Neural cell (in vitro differentiated cells): ENCODE measurements around the gene BRD9. TPM values are rescaled to one million over a fixed set of nuclear protein-coding genes. Genes with fewer than 3 reads are reported as not detected.
A peak's percentile ranks its signal among the peaks of the same experiment; 100 is the strongest.

Source experiments
- H2AFZ ChIP-seq: fragments of 200-600, 300-800 bp; sonication (generic), shearing (Covaris generic); 2 replicates; pipeline ENCODE4 v1.6.0; 2014; ENCODE audit warnings: low read depth, mild to moderate bottlenecking, antibody characterized with exemption, low read length, moderate library complexity
- H3F3A ChIP-seq: fragments of 200-600 bp; shearing (Covaris generic); 2 replicates; pipeline ENCODE4 v1.6.1; 2016; ENCODE audit warnings: mild to moderate bottlenecking, moderate library complexity, mixed read lengths, antibody characterized with exemption, low read length; ENCODE audit not compliant: insufficient read depth, poor library complexity, severe bottlenecking
- H3K27ac ChIP-seq: fragments of 200-600, 300-800 bp; sonication (generic), shearing (Covaris generic); 2 replicates; pipeline ENCODE4 v1.5.1; 2014; ENCODE audit warnings: mild to moderate bottlenecking, low read length, moderate library complexity
- H3K27me3 ChIP-seq: fragments of 300-800, 200-600 bp; sonication (generic), shearing (Covaris generic); 2 replicates; pipeline ENCODE4 v1.6.0; 2014; ENCODE audit warnings: mild to moderate bottlenecking, low read depth, low read length, moderate library complexity; ENCODE audit not compliant: insufficient read depth
- H3K36me3 ChIP-seq: fragments of 300-800, 200-600 bp; sonication (generic), shearing (Covaris generic); 2 replicates; pipeline ENCODE4 v1.5.1; 2014; ENCODE audit warnings: mild to moderate bottlenecking, antibody characterized with exemption, low read length, moderate library complexity; ENCODE audit not compliant: insufficient read depth
- H3K4me2 ChIP-seq: fragments of 300-800, 200-600 bp; sonication (generic), shearing (Covaris generic); 2 replicates; pipeline ENCODE4 v1.6.0; 2014; ENCODE audit warnings: mild to moderate bottlenecking, low read length
- H3K4me3 ChIP-seq: fragments of 300-800, 200-600 bp; sonication (generic), shearing (Covaris generic); 2 replicates; pipeline ENCODE4 v1.5.1; 2014; ENCODE audit warnings: mild to moderate bottlenecking, low read length, moderate library complexity
- H3K79me2 ChIP-seq: fragments of 200-600 bp; shearing (Covaris generic); replicated peaks from 2 replicates; pipeline ENCODE4 v1.6.0; 2014; ENCODE audit warnings: mild to moderate bottlenecking, low read length, moderate library complexity; ENCODE audit not compliant: insufficient read depth
- H3K9ac ChIP-seq: fragments of 300-800, 200-600 bp; sonication (generic), shearing (Covaris generic); 2 replicates; pipeline ENCODE4 v1.6.1; 2016; ENCODE audit warnings: mild to moderate bottlenecking, low read length, mixed read lengths
- H3K9me2 ChIP-seq: fragments of 200-600 bp; shearing (Covaris generic); 2 replicates; pipeline ENCODE4 v1.6.1; 2016; ENCODE audit warnings: mild to moderate bottlenecking, low read length, mixed read lengths; ENCODE audit not compliant: insufficient read depth
- H3K9me3 ChIP-seq: fragments of 200-600, 300-800 bp; sonication (generic), shearing (Covaris generic); 2 replicates; pipeline ENCODE4 v1.6.1; 2016; ENCODE audit warnings: mild to moderate bottlenecking, mixed run types, low read length, moderate library complexity, mixed read lengths
- H4K20me1 ChIP-seq: fragments of 200-600 bp; shearing (Covaris generic); 2 replicates; pipeline ENCODE4 v1.6.1; 2016; ENCODE audit warnings: mild to moderate bottlenecking, mixed run types; ENCODE audit not compliant: insufficient read depth
- CTCF ChIP-seq: fragments of 450-650 bp; IDR thresholded peaks from 2 replicates; pipeline ENCODE4 v1.5.1; 2014; ENCODE audit warnings: antibody characterized with exemption, mild to moderate bottlenecking, moderate library complexity; ENCODE audit not compliant: poor library complexity, severe bottlenecking
- EP300 ChIP-seq: fragments of 450-650 bp; conservative IDR thresholded peaks from 2 replicates; pipeline ENCODE4 v1.6.1; 2014; ENCODE audit warnings: antibody characterized with exemption, mild to moderate bottlenecking, moderate library complexity; ENCODE audit not compliant: poor library complexity, severe bottlenecking
- EZH2 ChIP-seq: fragments of 200-600, 300-800 bp; shearing (Covaris generic), sonication (generic); IDR thresholded peaks from 2 replicates; pipeline ENCODE4 v1.6.1; 2014; ENCODE audit warnings: antibody characterized with exemption, low read length, borderline replicate concordance, mild to moderate bottlenecking; ENCODE audit not compliant: insufficient read depth, poor library complexity, severe bottlenecking
- MXI1 ChIP-seq: fragments of 450-650 bp; conservative IDR thresholded peaks from 2 replicates; pipeline ENCODE4 v1.6.1; 2014; ENCODE audit warnings: antibody characterized with exemption, mild to moderate bottlenecking; ENCODE audit not compliant: poor library complexity, severe bottlenecking
- POLR2AphosphoS5 ChIP-seq: IDR thresholded peaks from 2 replicates; pipeline ENCODE4 v1.6.1; 2012
- RAD21 ChIP-seq: fragments of 450-650 bp; conservative IDR thresholded peaks from 2 replicates; pipeline ENCODE4 v1.6.1; 2014; ENCODE audit warnings: antibody characterized with exemption, mild to moderate bottlenecking, moderate library complexity
- SMC3 ChIP-seq: fragments of 450-650 bp; conservative IDR thresholded peaks from 2 replicates; pipeline ENCODE4 v1.6.1; 2014; ENCODE audit warnings: antibody characterized with exemption, mild to moderate bottlenecking, moderate library complexity; ENCODE audit not compliant: poor library complexity
- TAF1 ChIP-seq: IDR thresholded peaks from 2 replicates; pipeline ENCODE4 v1.6.1; 2012; ENCODE audit warnings: low read depth
- polyA plus RNA-seq: library from polyadenylated mRNA; depleted of rRNA; stranded (reverse); fragments of >200 nt; gene quantifications from 2 replicates; pipeline ENCODE4 v1.2.3, GENCODE V29; 2014
- TF ChIP-seq, protein P1 (sequence below): IDR thresholded peaks from 2 replicates; pipeline ENCODE4 v1.6.1; 2012; ENCODE audit warnings: borderline replicate concordance

Gene BRD9
- polyA plus RNA-seq, 1 donor from 2014 or later: 50.4 TPM

DNA sequence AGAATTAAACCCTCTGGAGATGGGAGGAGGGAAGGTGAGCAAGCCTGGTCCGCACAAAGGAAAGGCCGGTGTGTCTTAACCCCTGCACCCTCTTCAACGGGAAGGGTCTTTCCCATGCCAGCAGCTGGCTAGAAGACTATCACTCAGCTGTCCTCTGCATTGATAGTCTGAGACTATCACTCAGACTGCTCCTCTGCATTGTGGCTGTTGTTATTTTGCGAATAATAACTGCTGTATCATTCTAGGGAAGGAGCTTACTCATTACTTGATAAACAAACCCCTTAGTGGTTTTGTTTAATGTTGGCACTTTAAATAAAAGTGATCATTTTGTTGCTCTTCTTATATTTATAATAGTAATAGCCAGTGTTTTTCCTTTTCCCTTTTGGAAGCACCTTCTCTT is 8.2 kb upstream of the BRD9 start:
- Histone ChIP-seq H3K4me3 (no peak overlapping the region), H3K9ac (no peak overlapping the region), H3K4me2 (no peak overlapping the region), H3K9me3 (no peaks in the 10 kb centered on the region), H3K79me2 (no peaks in the 10 kb centered on the region), H3F3A (no peaks in the 10 kb centered on the region), H3K27me3 (no peaks in the 10 kb centered on the region), H4K20me1 (no peaks in the 10 kb centered on the region), H2AFZ (no peak overlapping the region), H3K27ac (no peak overlapping the region), H3K9me2 (no peaks in the 10 kb centered on the region), H3K36me3 (no peaks in the 10 kb centered on the region)
- TF ChIP-seq POLR2AphosphoS5 (no peak), EP300 (no peak), CTCF (no peak), MXI1 (no peak), TAF1 (no peak), SMC3 (no peak), RAD21 (no peak), EZH2 (no peak)
- TF ChIP-seq, protein P1, sequence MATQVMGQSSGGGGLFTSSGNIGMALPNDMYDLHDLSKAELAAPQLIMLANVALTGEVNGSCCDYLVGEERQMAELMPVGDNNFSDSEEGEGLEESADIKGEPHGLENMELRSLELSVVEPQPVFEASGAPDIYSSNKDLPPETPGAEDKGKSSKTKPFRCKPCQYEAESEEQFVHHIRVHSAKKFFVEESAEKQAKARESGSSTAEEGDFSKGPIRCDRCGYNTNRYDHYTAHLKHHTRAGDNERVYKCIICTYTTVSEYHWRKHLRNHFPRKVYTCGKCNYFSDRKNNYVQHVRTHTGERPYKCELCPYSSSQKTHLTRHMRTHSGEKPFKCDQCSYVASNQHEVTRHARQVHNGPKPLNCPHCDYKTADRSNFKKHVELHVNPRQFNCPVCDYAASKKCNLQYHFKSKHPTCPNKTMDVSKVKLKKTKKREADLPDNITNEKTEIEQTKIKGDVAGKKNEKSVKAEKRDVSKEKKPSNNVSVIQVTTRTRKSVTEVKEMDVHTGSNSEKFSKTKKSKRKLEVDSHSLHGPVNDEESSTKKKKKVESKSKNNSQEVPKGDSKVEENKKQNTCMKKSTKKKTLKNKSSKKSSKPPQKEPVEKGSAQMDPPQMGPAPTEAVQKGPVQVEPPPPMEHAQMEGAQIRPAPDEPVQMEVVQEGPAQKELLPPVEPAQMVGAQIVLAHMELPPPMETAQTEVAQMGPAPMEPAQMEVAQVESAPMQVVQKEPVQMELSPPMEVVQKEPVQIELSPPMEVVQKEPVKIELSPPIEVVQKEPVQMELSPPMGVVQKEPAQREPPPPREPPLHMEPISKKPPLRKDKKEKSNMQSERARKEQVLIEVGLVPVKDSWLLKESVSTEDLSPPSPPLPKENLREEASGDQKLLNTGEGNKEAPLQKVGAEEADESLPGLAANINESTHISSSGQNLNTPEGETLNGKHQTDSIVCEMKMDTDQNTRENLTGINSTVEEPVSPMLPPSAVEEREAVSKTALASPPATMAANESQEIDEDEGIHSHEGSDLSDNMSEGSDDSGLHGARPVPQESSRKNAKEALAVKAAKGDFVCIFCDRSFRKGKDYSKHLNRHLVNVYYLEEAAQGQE: no peak

GRCh38 chr5:893711-894110 is 1.1 kb upstream of the BRD9 start:
- Histone ChIP-seq H3K9ac (no peak overlapping the region), H3K9me3 (no peaks in the 10 kb centered on the region), H3K4me3 (no peak overlapping the region), H3K36me3 (no peaks in the 10 kb centered on the region), H3K27me3 (no peaks in the 10 kb centered on the region), H2AFZ (no peak overlapping the region), H3F3A (no peaks in the 10 kb centered on the region), H3K79me2 (peaks cover 28% of the 10 kb centered on the region), H3K27ac (no peak overlapping the region), H3K9me2 (no peaks in the 10 kb centered on the region), H3K4me2 (no peak overlapping the region), H4K20me1 (no peaks in the 10 kb centered on the region)
- TF ChIP-seq SMC3 (no peak), TAF1 (no peak)

DNA sequence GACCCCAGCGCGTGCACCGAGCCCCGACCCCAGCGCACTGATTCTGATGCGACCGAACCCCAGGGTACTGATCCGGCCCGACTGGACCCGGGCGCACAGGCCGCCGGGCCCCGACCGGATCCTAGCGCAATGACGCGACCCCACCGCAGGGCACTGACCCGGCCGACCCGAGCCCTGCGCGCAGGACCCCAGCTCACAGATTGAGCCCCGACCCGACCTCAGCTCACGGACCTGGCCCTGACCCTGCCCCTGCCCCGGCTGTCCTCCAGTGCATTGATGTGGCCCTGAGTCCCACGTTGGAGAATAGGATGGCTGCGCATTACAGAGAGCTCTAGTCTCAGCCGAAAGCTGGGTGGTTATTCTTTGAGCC is 521 bp upstream of the BRD9 start:
- no peaks in the 10 kb centered on the region for H3K36me3 ChIP-seq
- no peaks in the 10 kb centered on the region for H3K9me2 ChIP-seq
- peak overlapping the region; percentile 85 for H3K4me3 ChIP-seq
- TF ChIP-seq RAD21: no peak
- TF ChIP-seq, protein P1: no peak
- H3K9ac ChIP-seq: no peak overlapping the region
- no peaks in the 10 kb centered on the region for H4K20me1 ChIP-seq
- H2AFZ ChIP-seq: peak overlapping the region; percentile 40
- no peaks in the 10 kb centered on the region for H3K27me3 ChIP-seq
- no peak overlapping the region for H3K4me2 ChIP-seq
- H3K9me3 ChIP-seq: no peaks in the 10 kb centered on the region
- peaks cover 28% of the 10 kb centered on the region for H3K79me2 ChIP-seq
- H3K27ac ChIP-seq: no peak overlapping the region
- H3F3A ChIP-seq: no peaks in the 10 kb centered on the region
